Neural cell (in vitro differentiated cells): ENCODE results near the gene GRB2. TPM values are rescaled to one million over a fixed set of nuclear protein-coding genes. Genes with fewer than 3 reads are reported as not detected.

ENCODE experiments used
- H2AFZ ChIP-seq: fragments of 200-600, 300-800 bp; sonication (generic), shearing (Covaris generic); 2 replicates; pipeline ENCODE4 v1.6.0; 2014; ENCODE audit warnings: low read depth, mild to moderate bottlenecking, antibody characterized with exemption, low read length, moderate library complexity
- H3F3A ChIP-seq: fragments of 200-600 bp; shearing (Covaris generic); 2 replicates; pipeline ENCODE4 v1.6.1; 2016; ENCODE audit warnings: mild to moderate bottlenecking, moderate library complexity, mixed read lengths, antibody characterized with exemption, low read length; ENCODE audit not compliant: insufficient read depth, poor library complexity, severe bottlenecking
- H3K27ac ChIP-seq: fragments of 200-600, 300-800 bp; sonication (generic), shearing (Covaris generic); 2 replicates; pipeline ENCODE4 v1.5.1; 2014; ENCODE audit warnings: mild to moderate bottlenecking, low read length, moderate library complexity
- H3K27me3 ChIP-seq: fragments of 300-800, 200-600 bp; sonication (generic), shearing (Covaris generic); 2 replicates; pipeline ENCODE4 v1.6.0; 2014; ENCODE audit warnings: mild to moderate bottlenecking, low read depth, low read length, moderate library complexity; ENCODE audit not compliant: insufficient read depth
- H3K36me3 ChIP-seq: fragments of 300-800, 200-600 bp; sonication (generic), shearing (Covaris generic); 2 replicates; pipeline ENCODE4 v1.5.1; 2014; ENCODE audit warnings: mild to moderate bottlenecking, antibody characterized with exemption, low read length, moderate library complexity; ENCODE audit not compliant: insufficient read depth
- H3K4me2 ChIP-seq: fragments of 300-800, 200-600 bp; sonication (generic), shearing (Covaris generic); 2 replicates; pipeline ENCODE4 v1.6.0; 2014; ENCODE audit warnings: mild to moderate bottlenecking, low read length
- H3K4me3 ChIP-seq: fragments of 300-800, 200-600 bp; sonication (generic), shearing (Covaris generic); 2 replicates; pipeline ENCODE4 v1.5.1; 2014; ENCODE audit warnings: mild to moderate bottlenecking, low read length, moderate library complexity
- H3K79me2 ChIP-seq: fragments of 200-600 bp; shearing (Covaris generic); replicated peaks from 2 replicates; pipeline ENCODE4 v1.6.0; 2014; ENCODE audit warnings: mild to moderate bottlenecking, low read length, moderate library complexity; ENCODE audit not compliant: insufficient read depth
- H3K9ac ChIP-seq: fragments of 300-800, 200-600 bp; sonication (generic), shearing (Covaris generic); 2 replicates; pipeline ENCODE4 v1.6.1; 2016; ENCODE audit warnings: mild to moderate bottlenecking, low read length, mixed read lengths
- H3K9me2 ChIP-seq: fragments of 200-600 bp; shearing (Covaris generic); 2 replicates; pipeline ENCODE4 v1.6.1; 2016; ENCODE audit warnings: mild to moderate bottlenecking, low read length, mixed read lengths; ENCODE audit not compliant: insufficient read depth
- H3K9me3 ChIP-seq: fragments of 200-600, 300-800 bp; sonication (generic), shearing (Covaris generic); 2 replicates; pipeline ENCODE4 v1.6.1; 2016; ENCODE audit warnings: mild to moderate bottlenecking, mixed run types, low read length, moderate library complexity, mixed read lengths
- H4K20me1 ChIP-seq: fragments of 200-600 bp; shearing (Covaris generic); 2 replicates; pipeline ENCODE4 v1.6.1; 2016; ENCODE audit warnings: mild to moderate bottlenecking, mixed run types; ENCODE audit not compliant: insufficient read depth
- EP300 ChIP-seq: fragments of 450-650 bp; conservative IDR thresholded peaks from 2 replicates; pipeline ENCODE4 v1.6.1; 2014; ENCODE audit warnings: antibody characterized with exemption, mild to moderate bottlenecking, moderate library complexity; ENCODE audit not compliant: poor library complexity, severe bottlenecking
- EZH2 ChIP-seq: fragments of 200-600, 300-800 bp; shearing (Covaris generic), sonication (generic); IDR thresholded peaks from 2 replicates; pipeline ENCODE4 v1.6.1; 2014; ENCODE audit warnings: antibody characterized with exemption, low read length, borderline replicate concordance, mild to moderate bottlenecking; ENCODE audit not compliant: insufficient read depth, poor library complexity, severe bottlenecking
- MXI1 ChIP-seq: fragments of 450-650 bp; conservative IDR thresholded peaks from 2 replicates; pipeline ENCODE4 v1.6.1; 2014; ENCODE audit warnings: antibody characterized with exemption, mild to moderate bottlenecking; ENCODE audit not compliant: poor library complexity, severe bottlenecking
- POLR2AphosphoS5 ChIP-seq: IDR thresholded peaks from 2 replicates; pipeline ENCODE4 v1.6.1; 2012
- RAD21 ChIP-seq: fragments of 450-650 bp; conservative IDR thresholded peaks from 2 replicates; pipeline ENCODE4 v1.6.1; 2014; ENCODE audit warnings: antibody characterized with exemption, mild to moderate bottlenecking, moderate library complexity
- SMC3 ChIP-seq: fragments of 450-650 bp; conservative IDR thresholded peaks from 2 replicates; pipeline ENCODE4 v1.6.1; 2014; ENCODE audit warnings: antibody characterized with exemption, mild to moderate bottlenecking, moderate library complexity; ENCODE audit not compliant: poor library complexity
- TAF1 ChIP-seq: IDR thresholded peaks from 2 replicates; pipeline ENCODE4 v1.6.1; 2012; ENCODE audit warnings: low read depth
- polyA plus RNA-seq: library from polyadenylated mRNA; depleted of rRNA; stranded (reverse); fragments of >200 nt; gene quantifications from 2 replicates; pipeline ENCODE4 v1.2.3, GENCODE V29; 2014
- TF ChIP-seq, protein P1 (sequence below): IDR thresholded peaks from 2 replicates; pipeline ENCODE4 v1.6.1; 2012; ENCODE audit warnings: borderline replicate concordance
- TF ChIP-seq, protein P2 (sequence below): fragments of 450-650 bp; IDR thresholded peaks from 2 replicates; pipeline ENCODE4 v1.5.1; 2014; ENCODE audit warnings: antibody characterized with exemption, mild to moderate bottlenecking, moderate library complexity; ENCODE audit not compliant: poor library complexity, severe bottlenecking

The GRB2 gene
- polyA plus RNA-seq, 1 donor from 2014 or later, result 134 TPM

DNA sequence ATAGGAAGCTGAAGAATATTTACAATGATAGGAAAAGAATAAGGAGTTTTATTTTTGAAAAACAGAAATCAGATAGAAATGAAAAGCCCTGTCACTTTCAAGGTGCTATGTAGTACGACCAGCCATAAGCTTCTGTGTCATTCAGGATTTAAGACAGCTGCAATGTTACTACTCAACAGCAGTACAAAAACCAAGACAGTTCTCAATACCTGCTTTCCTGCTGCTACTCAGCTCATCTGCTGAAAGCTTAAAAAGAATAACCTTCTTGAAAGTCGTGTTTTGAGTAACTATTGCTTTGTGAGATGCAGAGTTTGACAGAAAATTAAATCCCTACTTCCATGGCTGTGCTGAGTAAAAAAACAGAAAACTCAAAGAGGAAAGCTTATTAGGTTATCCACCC lies 8.7 kb downstream of the GRB2 start:
- Histone ChIP-seq H3K79me2 (peaks cover 70% of the 10 kb centered on the region), H3K9me2 (no peaks in the 10 kb centered on the region), H4K20me1 (no peaks in the 10 kb centered on the region), H3K4me3 (no peak overlapping the region), H3K9ac (no peak overlapping the region), H3K4me2 (no peak overlapping the region), H3F3A (peaks cover 11% of the 10 kb centered on the region), H3K9me3 (no peaks in the 10 kb centered on the region), H3K27ac (no peak overlapping the region), H3K36me3 (no peaks in the 10 kb centered on the region), H3K27me3 (no peaks in the 10 kb centered on the region), H2AFZ (no peak overlapping the region)
- TF ChIP-seq RAD21 (no peak), POLR2AphosphoS5 (no peak), SMC3 (no peak), MXI1 (no peak), TAF1 (no peak), EZH2 (no peak), EP300 (no peak)
- TF ChIP-seq, protein P1, sequence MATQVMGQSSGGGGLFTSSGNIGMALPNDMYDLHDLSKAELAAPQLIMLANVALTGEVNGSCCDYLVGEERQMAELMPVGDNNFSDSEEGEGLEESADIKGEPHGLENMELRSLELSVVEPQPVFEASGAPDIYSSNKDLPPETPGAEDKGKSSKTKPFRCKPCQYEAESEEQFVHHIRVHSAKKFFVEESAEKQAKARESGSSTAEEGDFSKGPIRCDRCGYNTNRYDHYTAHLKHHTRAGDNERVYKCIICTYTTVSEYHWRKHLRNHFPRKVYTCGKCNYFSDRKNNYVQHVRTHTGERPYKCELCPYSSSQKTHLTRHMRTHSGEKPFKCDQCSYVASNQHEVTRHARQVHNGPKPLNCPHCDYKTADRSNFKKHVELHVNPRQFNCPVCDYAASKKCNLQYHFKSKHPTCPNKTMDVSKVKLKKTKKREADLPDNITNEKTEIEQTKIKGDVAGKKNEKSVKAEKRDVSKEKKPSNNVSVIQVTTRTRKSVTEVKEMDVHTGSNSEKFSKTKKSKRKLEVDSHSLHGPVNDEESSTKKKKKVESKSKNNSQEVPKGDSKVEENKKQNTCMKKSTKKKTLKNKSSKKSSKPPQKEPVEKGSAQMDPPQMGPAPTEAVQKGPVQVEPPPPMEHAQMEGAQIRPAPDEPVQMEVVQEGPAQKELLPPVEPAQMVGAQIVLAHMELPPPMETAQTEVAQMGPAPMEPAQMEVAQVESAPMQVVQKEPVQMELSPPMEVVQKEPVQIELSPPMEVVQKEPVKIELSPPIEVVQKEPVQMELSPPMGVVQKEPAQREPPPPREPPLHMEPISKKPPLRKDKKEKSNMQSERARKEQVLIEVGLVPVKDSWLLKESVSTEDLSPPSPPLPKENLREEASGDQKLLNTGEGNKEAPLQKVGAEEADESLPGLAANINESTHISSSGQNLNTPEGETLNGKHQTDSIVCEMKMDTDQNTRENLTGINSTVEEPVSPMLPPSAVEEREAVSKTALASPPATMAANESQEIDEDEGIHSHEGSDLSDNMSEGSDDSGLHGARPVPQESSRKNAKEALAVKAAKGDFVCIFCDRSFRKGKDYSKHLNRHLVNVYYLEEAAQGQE, result no peak
- TF ChIP-seq, protein P2, sequence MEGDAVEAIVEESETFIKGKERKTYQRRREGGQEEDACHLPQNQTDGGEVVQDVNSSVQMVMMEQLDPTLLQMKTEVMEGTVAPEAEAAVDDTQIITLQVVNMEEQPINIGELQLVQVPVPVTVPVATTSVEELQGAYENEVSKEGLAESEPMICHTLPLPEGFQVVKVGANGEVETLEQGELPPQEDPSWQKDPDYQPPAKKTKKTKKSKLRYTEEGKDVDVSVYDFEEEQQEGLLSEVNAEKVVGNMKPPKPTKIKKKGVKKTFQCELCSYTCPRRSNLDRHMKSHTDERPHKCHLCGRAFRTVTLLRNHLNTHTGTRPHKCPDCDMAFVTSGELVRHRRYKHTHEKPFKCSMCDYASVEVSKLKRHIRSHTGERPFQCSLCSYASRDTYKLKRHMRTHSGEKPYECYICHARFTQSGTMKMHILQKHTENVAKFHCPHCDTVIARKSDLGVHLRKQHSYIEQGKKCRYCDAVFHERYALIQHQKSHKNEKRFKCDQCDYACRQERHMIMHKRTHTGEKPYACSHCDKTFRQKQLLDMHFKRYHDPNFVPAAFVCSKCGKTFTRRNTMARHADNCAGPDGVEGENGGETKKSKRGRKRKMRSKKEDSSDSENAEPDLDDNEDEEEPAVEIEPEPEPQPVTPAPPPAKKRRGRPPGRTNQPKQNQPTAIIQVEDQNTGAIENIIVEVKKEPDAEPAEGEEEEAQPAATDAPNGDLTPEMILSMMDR, result no peak

DNA sequence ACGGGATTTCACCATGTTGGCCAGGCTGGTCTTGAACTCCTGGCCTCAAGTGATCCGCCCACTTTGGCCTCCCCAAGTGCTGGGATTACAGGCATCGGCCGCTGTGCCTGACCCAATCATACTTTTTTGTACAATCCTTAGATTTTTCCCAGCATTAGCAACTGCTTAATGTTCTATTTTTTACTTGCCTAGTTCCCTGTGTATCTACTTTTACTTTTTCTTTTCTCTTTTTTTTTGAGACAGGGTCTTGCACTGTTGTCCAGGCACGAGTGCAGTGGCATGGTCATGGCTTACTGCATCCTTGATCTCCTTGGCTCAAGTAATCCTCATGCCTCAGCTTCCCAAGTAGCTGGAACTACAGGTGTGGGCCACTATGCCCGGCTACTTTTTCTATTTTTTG lies 9.5 kb downstream of the GRB2 start:
- Histone ChIP-seq H3K4me2 (no peak overlapping the region), H2AFZ (no peak overlapping the region), H3K9ac (no peak overlapping the region), H3K79me2 (peaks cover 74% of the 10 kb centered on the region), H3K9me3 (no peaks in the 10 kb centered on the region), H3F3A (peaks cover 11% of the 10 kb centered on the region), H3K9me2 (no peaks in the 10 kb centered on the region), H4K20me1 (peaks cover under 1% of the 10 kb centered on the region), H3K4me3 (peak overlapping the region; percentile 74), H3K36me3 (no peaks in the 10 kb centered on the region), H3K27me3 (no peaks in the 10 kb centered on the region), H3K27ac (no peak overlapping the region)
- TF ChIP-seq EZH2 (no peak), EP300 (no peak), RAD21 (no peak), TAF1 (no peak), MXI1 (no peak)
- TF ChIP-seq, protein P1, result no peak
